ENCODE data around the gene P2RY10.
A peak's percentile ranks its signal among the peaks of the same experiment; 100 is the strongest.
"Not testable (repeated sequence)": the region's sequence is repeated elsewhere in the genome, so short reads cannot be mapped to it uniquely, and the experiment has no call there.

Gene P2RY10

DNA sequence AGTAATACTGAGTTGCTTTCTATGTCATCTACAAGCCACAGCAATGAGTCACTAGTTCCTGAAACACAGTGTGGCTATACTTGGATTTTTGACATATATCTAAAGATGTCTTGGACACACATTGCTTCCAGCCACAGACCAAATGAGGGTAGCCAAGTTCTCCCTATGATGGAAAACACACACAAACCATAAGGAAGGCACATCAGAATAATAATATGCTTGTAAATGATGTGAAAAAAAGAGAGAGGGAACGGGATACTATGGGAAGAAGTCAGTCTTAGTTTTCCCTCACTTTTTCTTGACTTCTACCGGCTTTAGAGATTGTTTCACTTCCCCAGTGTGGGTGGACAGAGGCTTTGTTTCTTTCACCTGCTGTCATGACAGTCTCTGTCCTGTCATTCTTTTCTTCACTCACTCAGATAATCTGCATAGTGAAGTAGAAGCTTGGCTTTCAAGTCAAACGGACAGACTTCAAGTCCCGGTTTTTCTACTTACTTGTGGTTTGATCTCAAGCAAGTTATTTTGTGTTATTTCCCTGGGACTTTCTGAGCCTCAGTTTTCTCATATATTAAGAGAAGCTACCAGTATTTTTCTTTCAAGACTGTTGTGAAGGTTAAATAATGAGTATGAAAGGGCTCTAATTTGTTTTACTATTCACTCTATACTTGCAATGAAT lies 34.7 kb downstream of the P2RY10 start:
- H3K27ac Mint-ChIP-seq = peak overlapping the region; percentile 94
- H3K4me1 Mint-ChIP-seq (ENCODE audit: low read depth) = peaks cover 32% of the 10 kb centered on the region
- DNase-seq = no peak
- peaks cover 40% of the 10 kb centered on the region for H3K27me3 Mint-ChIP-seq
- H3K9me3 Mint-ChIP-seq = peaks cover 8% of the 10 kb centered on the region
- peaks cover 2% of the 10 kb centered on the region for H3K36me3 Mint-ChIP-seq (ENCODE audit: low read depth)
- peak overlapping the region; percentile 58 for H3K4me3 Mint-ChIP-seq

GRCh38 chrX:78989349-78989748 lies 44.2 kb downstream of the P2RY10 start:
- peaks cover 9% of the 10 kb centered on the region for H3K4me1 Mint-ChIP-seq (ENCODE audit: low read depth)
- DNase-seq = no peak
- peaks cover 33% of the 10 kb centered on the region for H3K9me3 Mint-ChIP-seq
- no peak overlapping the region for H3K4me3 Mint-ChIP-seq
- peaks cover 2% of the 10 kb centered on the region for H3K36me3 Mint-ChIP-seq (ENCODE audit: low read depth)
- no peak overlapping the region for H3K27ac Mint-ChIP-seq
- peaks cover 13% of the 10 kb centered on the region for H3K27me3 Mint-ChIP-seq

DNA sequence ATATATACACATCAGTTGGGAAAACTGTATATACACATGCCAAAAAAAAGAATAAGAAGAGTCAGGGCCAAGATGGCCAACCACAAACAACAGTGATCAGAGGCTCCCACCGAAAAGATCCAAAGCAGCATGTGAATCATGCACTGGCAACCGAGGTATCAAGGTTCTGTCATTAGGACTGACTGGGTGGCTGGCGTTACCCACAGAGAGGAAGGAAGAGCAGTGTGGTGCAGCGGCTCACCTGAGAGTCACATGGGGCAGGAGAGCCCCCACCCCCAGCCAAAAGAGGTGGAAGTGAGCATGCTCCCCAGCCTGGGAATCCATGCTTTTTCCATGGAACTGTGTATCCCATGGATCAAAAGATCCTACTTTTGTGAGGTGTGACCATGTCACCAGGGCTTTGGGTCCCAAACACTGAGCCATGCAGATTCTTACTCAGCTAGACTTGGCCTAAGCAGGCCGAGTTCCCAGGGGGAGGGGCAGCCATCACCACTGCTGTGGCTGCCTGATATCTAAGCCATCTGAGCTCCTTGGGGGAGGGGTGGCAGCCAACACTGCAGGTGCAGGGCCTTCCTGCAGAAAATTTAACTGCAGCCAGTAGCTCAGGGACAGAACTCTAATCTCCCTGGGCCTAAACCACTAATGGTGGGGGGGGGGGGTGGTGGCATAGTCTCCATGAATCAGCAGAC lies 52.8 kb downstream of the P2RY10 start:
- Mint-ChIP-seq H3K4me3 (no peak overlapping the region), H3K4me1 (ENCODE audit: low read depth) (peaks cover 7% of the 10 kb centered on the region), H3K27me3 (peaks cover 38% of the 10 kb centered on the region), H3K36me3 (ENCODE audit: low read depth) (no peaks in the 10 kb centered on the region), H3K27ac (peak overlapping the region; percentile 19), H3K9me3 (peaks cover 5% of the 10 kb centered on the region)
- DNase-seq = peak; percentile 32

DNA sequence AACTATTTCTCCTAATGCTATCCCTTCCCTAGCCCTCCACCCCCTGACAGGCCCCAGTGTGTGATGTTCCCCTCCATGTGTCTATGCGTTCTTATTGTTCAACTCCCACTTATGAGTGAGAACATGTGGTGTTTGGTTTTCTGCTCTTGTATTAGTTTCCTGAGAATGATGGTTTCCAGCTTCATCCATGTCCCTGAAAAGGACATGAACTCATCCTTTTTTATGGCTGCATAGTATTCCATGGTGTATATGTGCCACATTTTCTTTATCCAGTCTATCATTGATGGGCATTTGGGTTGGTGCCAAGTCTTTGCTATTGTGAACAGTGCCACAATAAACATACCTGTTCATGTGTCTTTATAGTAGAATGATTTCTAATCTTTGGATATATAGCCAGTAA lies 62.3 kb downstream of the P2RY10 start:
- not testable (repeated sequence) for H3K36me3 Mint-ChIP-seq (ENCODE audit: low read depth); H3K4me3 Mint-ChIP-seq; H3K4me1 Mint-ChIP-seq (ENCODE audit: low read depth); DNase-seq; H3K27ac Mint-ChIP-seq
- peaks cover 17% of the 10 kb centered on the region for H3K9me3 Mint-ChIP-seq
- H3K27me3 Mint-ChIP-seq = peaks cover 11% of the 10 kb centered on the region
